Astrocyte of the cerebellum (primary cell): ENCODE measurements around the gene CD99L2.

Experiments used
- DNase-seq: peaks from one replicate; pipeline ENCODE4 v3.0.0-alpha.2; 2011; ENCODE audit warnings: low read depth
- H3K4me3 ChIP-seq: 2 replicates; pipeline ENCODE4 v1.5.1; 2011; ENCODE audit warnings: mild to moderate bottlenecking, low read depth, low read length, moderate library complexity
- in situ Hi-C: cut with HindIII; loops from 2 replicates; pipeline ENCODE4 v1.10.0; 2017; ENCODE audit warnings: low sequenced_read_pairs
- TF ChIP-seq, protein P1 (sequence below): IDR thresholded peaks from 2 replicates; pipeline ENCODE4 v1.5.1; 2012; ENCODE audit warnings: low read length, low read depth, moderate library complexity, mild to moderate bottlenecking; ENCODE audit errors: missing control alignments

The CD99L2 gene

GRCh38 chrX:150898343-150899190 is at the start of gene CD99L2:
TSS of gene CD99L2 (minus strand) at chrX:150898668. CDS start at chrX:150898588, 80 bp downstream.
- TF ChIP-seq, protein P1, sequence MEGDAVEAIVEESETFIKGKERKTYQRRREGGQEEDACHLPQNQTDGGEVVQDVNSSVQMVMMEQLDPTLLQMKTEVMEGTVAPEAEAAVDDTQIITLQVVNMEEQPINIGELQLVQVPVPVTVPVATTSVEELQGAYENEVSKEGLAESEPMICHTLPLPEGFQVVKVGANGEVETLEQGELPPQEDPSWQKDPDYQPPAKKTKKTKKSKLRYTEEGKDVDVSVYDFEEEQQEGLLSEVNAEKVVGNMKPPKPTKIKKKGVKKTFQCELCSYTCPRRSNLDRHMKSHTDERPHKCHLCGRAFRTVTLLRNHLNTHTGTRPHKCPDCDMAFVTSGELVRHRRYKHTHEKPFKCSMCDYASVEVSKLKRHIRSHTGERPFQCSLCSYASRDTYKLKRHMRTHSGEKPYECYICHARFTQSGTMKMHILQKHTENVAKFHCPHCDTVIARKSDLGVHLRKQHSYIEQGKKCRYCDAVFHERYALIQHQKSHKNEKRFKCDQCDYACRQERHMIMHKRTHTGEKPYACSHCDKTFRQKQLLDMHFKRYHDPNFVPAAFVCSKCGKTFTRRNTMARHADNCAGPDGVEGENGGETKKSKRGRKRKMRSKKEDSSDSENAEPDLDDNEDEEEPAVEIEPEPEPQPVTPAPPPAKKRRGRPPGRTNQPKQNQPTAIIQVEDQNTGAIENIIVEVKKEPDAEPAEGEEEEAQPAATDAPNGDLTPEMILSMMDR: no peak
- in situ Hi-C loops: no loop called here
- peak; percentile 50 for DNase-seq
- H3K4me3 ChIP-seq: peak within 1 kb of the TSS; percentile 58

DNA sequence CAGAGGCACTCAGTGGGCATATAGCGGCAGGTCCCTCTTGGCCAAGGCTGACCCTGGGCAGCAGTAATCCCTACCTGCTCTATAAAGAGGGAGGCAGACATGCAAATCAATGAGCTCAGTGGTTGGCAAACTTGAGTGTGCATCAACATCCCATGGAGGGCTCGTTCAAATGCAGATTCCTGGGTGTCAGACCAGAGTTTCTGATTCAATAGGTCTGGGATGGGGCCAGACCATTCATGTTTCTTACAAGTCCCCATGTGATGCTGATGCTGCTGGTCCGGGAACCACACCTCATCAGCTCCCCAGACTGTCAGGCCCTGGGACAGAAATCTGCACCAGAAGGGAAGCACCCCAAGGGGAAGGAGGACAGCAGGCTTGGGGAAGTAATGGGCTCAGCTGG is 45.8 kb upstream of the CD99L2 start:
- TF ChIP-seq, protein P1: no peak
- no peak for DNase-seq
- H3K4me3 ChIP-seq: no peak overlapping the region
- in situ Hi-C loops: no loop called here

- H3K4me3 ChIP-seq: no peak overlapping the region
- DNase-seq: no peak
- in situ Hi-C loops: no loop called here
- TF ChIP-seq, protein P1: no peak
These were observed 44.6 kb upstream of the CD99L2 start for GRCh38 chrX:150942942-150943594.

- in situ Hi-C loops: no loop called here
- DNase-seq: no peak
- H3K4me3 ChIP-seq: no peak overlapping the region
- TF ChIP-seq, protein P1: no peak
These were observed 43.1 kb upstream of the CD99L2 start for GRCh38 chrX:150941580-150941979.

DNA sequence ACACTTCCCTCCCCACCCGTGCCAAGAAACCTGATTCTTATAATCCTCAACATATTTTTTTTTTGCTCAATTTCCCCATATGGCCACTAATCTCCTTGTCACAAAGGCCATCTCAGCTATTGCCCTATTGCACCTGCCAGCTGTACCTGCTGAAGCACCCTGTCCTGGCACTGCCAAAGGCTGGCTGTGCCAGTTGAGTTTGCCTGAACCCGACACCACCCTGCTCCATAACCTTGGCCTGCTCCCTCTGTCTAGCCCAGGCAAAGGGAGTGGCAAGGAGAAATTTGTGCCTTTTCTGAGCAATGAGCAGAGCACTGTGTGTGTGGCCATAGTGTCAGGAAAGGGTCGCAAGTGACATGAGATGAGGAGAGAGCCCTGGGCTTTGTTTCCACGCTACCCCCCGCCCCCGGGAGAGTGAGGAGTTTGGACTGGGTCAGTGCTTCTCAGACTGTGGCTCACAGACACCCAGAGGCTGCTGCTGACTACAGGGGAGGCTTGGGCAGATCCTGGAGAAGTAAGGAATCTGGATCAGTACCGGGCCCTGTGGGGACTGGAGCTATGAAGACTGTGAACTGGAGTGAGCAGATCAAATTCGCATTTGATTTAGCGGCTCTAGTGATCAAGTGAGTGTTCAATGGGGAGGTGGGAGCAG is 42.5 kb upstream of the CD99L2 start:
- DNase-seq: no peak
- in situ Hi-C loops: no loop called here
- TF ChIP-seq, protein P1: no peak
- no peak overlapping the region for H3K4me3 ChIP-seq

- DNase-seq: no peak
- TF ChIP-seq, protein P1: no peak
- in situ Hi-C loops: no loop called here
- no peak overlapping the region for H3K4me3 ChIP-seq
These were observed 38.1 kb upstream of the CD99L2 start for GRCh38 chrX:150936556-150936955.
